Measurements from ENCODE around the gene FAM229B.
"Not testable (repeated sequence)": the region's sequence is repeated elsewhere in the genome, so short reads cannot be mapped to it uniquely, and the experiment has no call there.

The FAM229B gene

GRCh38 chr6:112041535-112041934, 45.9 kb upstream of the FAM229B start:
- H3K4me3 ChIP-seq (ENCODE audit: low read depth, low read length) = no peak overlapping the region
- no peak for TF ChIP-seq CTCF (IDR thresholded peaks at IDR 0.05; ENCODE audit: borderline replicate concordance, insufficient read depth, low read depth, low read length)

GRCh38 chr6:112043032-112044007, 44.1 kb upstream of the FAM229B start:
- TF ChIP-seq CTCF (IDR thresholded peaks at IDR 0.05; ENCODE audit: borderline replicate concordance, insufficient read depth, low read depth, low read length) = peak; percentile 90
- peak overlapping the region; percentile 45 for H3K4me3 ChIP-seq (ENCODE audit: low read depth, low read length)

DNA sequence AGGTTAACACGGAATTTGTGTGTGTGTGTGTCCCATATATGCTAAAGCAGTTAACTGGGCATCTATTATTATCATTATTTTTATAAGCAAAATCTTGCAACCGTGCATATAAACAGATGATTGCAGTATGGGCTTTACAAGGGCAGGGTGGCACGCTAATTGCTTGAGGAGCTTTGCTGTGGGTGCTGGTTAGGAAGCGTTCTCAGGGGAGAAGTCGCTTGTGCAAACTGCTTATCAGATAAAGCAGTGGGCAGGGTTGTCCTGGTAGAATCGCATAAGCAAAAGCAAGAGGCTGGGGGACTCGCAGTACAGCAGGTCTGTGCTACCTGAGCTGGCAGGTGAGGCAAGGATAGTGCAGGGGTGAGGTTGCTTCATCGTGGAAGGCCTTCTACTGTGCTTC, 43.2 kb upstream of the FAM229B start:
- H3K4me3 ChIP-seq (ENCODE audit: low read depth, low read length) = no peak overlapping the region
- no peak for TF ChIP-seq CTCF (IDR thresholded peaks at IDR 0.05; ENCODE audit: borderline replicate concordance, insufficient read depth, low read depth, low read length)

DNA sequence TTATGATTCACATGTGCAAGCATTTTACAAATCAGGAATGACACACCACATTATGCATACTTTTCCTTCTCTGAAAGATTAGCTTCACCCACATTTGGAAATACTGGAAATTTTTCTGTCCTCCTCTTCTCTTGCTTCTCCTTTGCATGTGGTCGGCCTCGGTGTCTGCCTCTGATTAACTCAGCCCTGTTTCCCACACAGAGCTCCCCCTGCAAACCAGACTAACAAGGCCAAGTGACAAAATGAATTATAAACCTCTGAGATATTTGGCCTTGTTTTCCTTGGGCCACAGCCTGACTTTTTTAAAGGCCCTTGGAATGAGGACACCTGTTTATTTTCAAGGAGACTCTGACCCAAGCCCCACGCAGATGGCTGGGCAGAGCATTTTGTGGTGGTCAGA, 42.5 kb upstream of the FAM229B start:
- TF ChIP-seq CTCF (IDR thresholded peaks at IDR 0.05; ENCODE audit: borderline replicate concordance, insufficient read depth, low read depth, low read length) = no peak
- H3K4me3 ChIP-seq (ENCODE audit: low read depth, low read length) = no peak overlapping the region

- not testable (repeated sequence) for H3K4me3 ChIP-seq (ENCODE audit: low read depth, low read length)
Observed at GRCh38 chr6:112047523-112047922, 39.9 kb upstream of the FAM229B start.

- no peak for TF ChIP-seq CTCF (IDR thresholded peaks at IDR 0.05; ENCODE audit: borderline replicate concordance, insufficient read depth, low read depth, low read length)
- no peak overlapping the region for H3K4me3 ChIP-seq (ENCODE audit: low read depth, low read length)
Observed at GRCh38 chr6:112049026-112049799, 38.2 kb upstream of the FAM229B start.

DNA sequence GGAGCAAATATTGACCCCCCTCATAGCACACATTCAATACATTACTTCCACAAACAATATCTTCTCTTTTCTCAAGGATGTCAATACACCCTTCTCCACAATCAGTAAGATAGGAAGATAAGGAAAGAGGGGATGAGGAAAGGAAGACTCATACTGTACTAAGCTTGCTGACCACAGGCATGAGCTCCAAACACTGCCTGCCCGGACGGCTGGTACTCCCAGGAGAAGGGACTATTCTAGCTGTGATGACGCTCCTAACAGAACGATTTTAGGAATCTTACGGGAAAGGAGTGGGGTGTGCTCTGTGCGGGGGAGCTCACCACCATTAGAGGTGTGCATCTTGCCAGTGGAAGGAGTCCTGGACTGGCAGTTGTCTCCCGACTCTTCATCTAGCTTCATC, 37.4 kb upstream of the FAM229B start:
- TF ChIP-seq CTCF (IDR thresholded peaks at IDR 0.05; ENCODE audit: borderline replicate concordance, insufficient read depth, low read depth, low read length) = no peak
- no peak overlapping the region for H3K4me3 ChIP-seq (ENCODE audit: low read depth, low read length)

All from GM12875 (cell line).